ENCODE data around the gene ZNF609.

ZNF609 gene

GRCh38 chr15:64695561-64695992 lies 235.2 kb downstream of the ZNF609 start:
- TF ChIP-seq CTCF (IDR thresholded peaks at IDR 0.05), result no peak
- peaks cover 73 to 82% of the 10 kb centered on the region in 2 experiments for H3K4me1 ChIP-seq (ENCODE audit: control insufficient read depth in 1 of 2, insufficient read depth in 1 of 2, low read depth in 1 of 2, low read length in 1 of 2)
- no peaks in the 10 kb centered on the region for H3K9me3 ChIP-seq
- peaks cover 24% of the 10 kb centered on the region for H3K36me3 ChIP-seq
- H3K27me3 ChIP-seq, result no peaks in the 10 kb centered on the region
- H3K4me3 ChIP-seq (ENCODE audit: low read depth in 1 of 2, low read length in 1 of 2), result peak overlapping the region; percentile 16 to 28
- H3K27ac ChIP-seq, result peak overlapping the region; percentile 99

- Histone ChIP-seq H3K27me3 (no peaks in the 10 kb centered on the region), H3K9me3 (no peaks in the 10 kb centered on the region), H3K4me1 (ENCODE audit: control insufficient read depth in 1 of 2, insufficient read depth in 1 of 2, low read depth in 1 of 2, low read length in 1 of 2) (peaks cover 73 to 82% of the 10 kb centered on the region in 2 experiments), H3K36me3 (peaks cover 21% of the 10 kb centered on the region), H3K27ac (peak overlapping the region; percentile 99), H3K4me3 (ENCODE audit: low read depth in 1 of 2, low read length in 1 of 2) (no peak overlapping the region)
- no peak for TF ChIP-seq CTCF (IDR thresholded peaks at IDR 0.05)
Measured at GRCh38 chr15:64696481-64696880, 236.1 kb downstream of the ZNF609 start.

GRCh38 chr15:64697911-64698369 lies 237.6 kb downstream of the ZNF609 start:
- H3K27ac ChIP-seq, result peak overlapping the region; percentile 42
- H3K27me3 ChIP-seq, result no peaks in the 10 kb centered on the region
- H3K36me3 ChIP-seq, result peaks cover 21% of the 10 kb centered on the region
- H3K9me3 ChIP-seq, result no peaks in the 10 kb centered on the region
- H3K4me3 ChIP-seq (ENCODE audit: low read depth in 1 of 2, low read length in 1 of 2), result no peak overlapping the region
- TF ChIP-seq CTCF (IDR thresholded peaks at IDR 0.05), result no peak
- H3K4me1 ChIP-seq (ENCODE audit: control insufficient read depth in 1 of 2, insufficient read depth in 1 of 2, low read depth in 1 of 2, low read length in 1 of 2), result peaks cover 67 to 79% of the 10 kb centered on the region in 2 experiments

GRCh38 chr15:64698823-64699222 lies 238.4 kb downstream of the ZNF609 start:
- H3K4me1 ChIP-seq (ENCODE audit: control insufficient read depth in 1 of 2, insufficient read depth in 1 of 2, low read depth in 1 of 2, low read length in 1 of 2), result peaks cover 65 to 77% of the 10 kb centered on the region in 2 experiments
- H3K36me3 ChIP-seq, result peaks cover 21% of the 10 kb centered on the region
- H3K9me3 ChIP-seq, result no peaks in the 10 kb centered on the region
- peak overlapping the region; percentile 42 for H3K27ac ChIP-seq
- no peak for TF ChIP-seq CTCF (IDR thresholded peaks at IDR 0.05)
- no peak overlapping the region for H3K4me3 ChIP-seq (ENCODE audit: low read depth in 1 of 2, low read length in 1 of 2)
- H3K27me3 ChIP-seq, result no peaks in the 10 kb centered on the region

- Histone ChIP-seq H3K9me3 (no peaks in the 10 kb centered on the region), H3K27me3 (no peaks in the 10 kb centered on the region), H3K36me3 (peaks cover 13% of the 10 kb centered on the region), H3K27ac (peak overlapping the region; percentile 44), H3K4me3 (ENCODE audit: low read depth in 1 of 2, low read length in 1 of 2) (peak overlapping the region in 1 of 2 experiments; percentile 85), H3K4me1 (ENCODE audit: control insufficient read depth in 1 of 2, insufficient read depth in 1 of 2, low read depth in 1 of 2, low read length in 1 of 2) (peaks cover 57 to 69% of the 10 kb centered on the region in 2 experiments)
- TF ChIP-seq CTCF (IDR thresholded peaks at IDR 0.05), result no peak
Measured at GRCh38 chr15:64699751-64700388, 239.5 kb downstream of the ZNF609 start.
